IMR-90 (cell line): ENCODE results near the gene FOCAD. TPM values are rescaled to one million over a fixed set of nuclear protein-coding genes. Genes with fewer than 3 reads are reported as not detected.

Source experiments
- ATAC-seq: fragments of 200-7000 bp; cut with Tn5 transposase; 2 replicates; pipeline ENCODE4 v1.9.1; 2020; ENCODE audit warnings: low read depth, mild to moderate bottlenecking, moderate library complexity
- BruUV-seq: library from RNA; stranded (reverse); fragments of 400-500 nt; replicated peaks from 2 replicates; lab custom pipeline; 2021; lab: Mats Ljungman, UMichigan
- CTCF ChIA-PET: fragments of 300-600 bp; formaldehyde crosslinking; extraction: SDS; loops from one replicate; lab custom pipeline; 2021; ENCODE audit warnings: antibody characterized with exemption; lab: Yijun Ruan, JAX
- POLR2A ChIA-PET: fragments of 300-600 bp; sonication (Branson Sonifier 250); formaldehyde crosslinking; loops from one replicate; lab custom pipeline; 2022; ENCODE audit warnings: antibody characterized with exemption; ENCODE audit not compliant: unreplicated experiment; lab: Charles Lee
- DNase-seq: peaks from one replicate; pipeline ENCODE4 v3.0.0; 2013
- H2AFZ ChIP-seq: replicated peaks from 2 replicates; pipeline ENCODE3; 2013; ENCODE audit warnings: low read length, mild to moderate bottlenecking; ENCODE audit not compliant: poor library complexity
- H2AK5ac ChIP-seq: 2 replicates; pipeline ENCODE4 v1.6.1; 2013; ENCODE audit warnings: low read depth, low read length, inconsistent platforms
- H2AK9ac ChIP-seq: replicated peaks from 2 replicates; pipeline ENCODE3; 2013; ENCODE audit warnings: mild to moderate bottlenecking, low read depth, low read length, moderate library complexity; ENCODE audit not compliant: poor library complexity
- H2BK120ac ChIP-seq: 2 replicates; pipeline ENCODE4 v1.6.1; 2013; ENCODE audit warnings: low read depth, low read length, inconsistent platforms
- H2BK15ac ChIP-seq: 3 replicates; pipeline ENCODE4 v1.6.1; 2013; ENCODE audit warnings: low read depth, low read length, inconsistent platforms
- H2BK20ac ChIP-seq: 2 replicates; pipeline ENCODE4 v1.6.1; 2013; ENCODE audit warnings: low read depth, mild to moderate bottlenecking, inconsistent platforms, low read length, moderate library complexity
- H2BK5ac ChIP-seq: 2 replicates; pipeline ENCODE4 v1.6.1; 2013; ENCODE audit warnings: mild to moderate bottlenecking, low read depth, low read length, inconsistent platforms; ENCODE audit not compliant: poor library complexity, severe bottlenecking
- H3K14ac ChIP-seq: replicated peaks from 2 replicates; pipeline ENCODE4 v1.6.1; 2013; ENCODE audit warnings: low read depth, low read length, inconsistent platforms
- H3K18ac ChIP-seq: 2 replicates; pipeline ENCODE4 v1.6.1; 2013; ENCODE audit warnings: low read depth, low read length, control low read depth
- H3K23ac ChIP-seq: 2 replicates; pipeline ENCODE4 v1.6.1; 2013; ENCODE audit warnings: low read depth, low read length, inconsistent platforms
- H3K27ac ChIP-seq: 2 replicates; pipeline ENCODE4 v1.5.1; 2013; ENCODE audit warnings: mild to moderate bottlenecking, control low read depth, low read length; ENCODE audit not compliant: insufficient read depth
- H3K27me3 ChIP-seq: 2 replicates; pipeline ENCODE4 v1.6.1; 2013; ENCODE audit warnings: low read length; ENCODE audit not compliant: control insufficient read depth, insufficient read depth
- H3K36me3 ChIP-seq: 2 replicates; pipeline ENCODE4 v1.6.1; 2013; ENCODE audit warnings: low read length, mixed read lengths; ENCODE audit not compliant: control insufficient read depth, insufficient read depth
- H3K4ac ChIP-seq: 2 replicates; pipeline ENCODE4 v1.6.1; 2013; ENCODE audit warnings: low read depth, low read length, inconsistent platforms
- H3K4me1 ChIP-seq: 2 replicates; pipeline ENCODE4 v1.6.1; 2013; ENCODE audit warnings: low read length, mixed read lengths; ENCODE audit not compliant: control insufficient read depth, insufficient read depth
- H3K4me2 ChIP-seq: 2 replicates; pipeline ENCODE4 v1.6.1; 2013; ENCODE audit warnings: low read depth, mild to moderate bottlenecking, control low read depth, low read length, moderate library complexity
- H3K4me3 ChIP-seq: 2 replicates; pipeline ENCODE4 v1.5.1; 2013; ENCODE audit warnings: low read depth, mild to moderate bottlenecking, control low read depth, low read length, moderate library complexity; ENCODE audit not compliant: insufficient read depth
- H3K56ac ChIP-seq: 2 replicates; pipeline ENCODE4 v1.6.1; 2013; ENCODE audit warnings: low read length, inconsistent platforms; ENCODE audit not compliant: insufficient read depth; ENCODE audit errors: extremely low read depth
- H3K79me1 ChIP-seq, 2 experiments: 2 replicates each; pipeline ENCODE4 v1.6.1; 2013; ENCODE audit warnings: low read length in 2 of 2, inconsistent platforms in 1 of 2, low read depth in 1 of 2
- H3K9ac ChIP-seq: 2 replicates; pipeline ENCODE4 v1.6.1; 2013; ENCODE audit warnings: low read depth, low read length, control low read depth
- H3K9me1 ChIP-seq: 2 replicates; pipeline ENCODE4 v1.6.1; 2013; ENCODE audit warnings: low read length, inconsistent platforms; ENCODE audit not compliant: insufficient read depth
- H3K9me3 ChIP-seq: 2 replicates; pipeline ENCODE4 v1.6.1; 2013; ENCODE audit warnings: low read length; ENCODE audit not compliant: control insufficient read depth, insufficient read depth
- H4K20me1 ChIP-seq: 2 replicates; pipeline ENCODE4 v1.6.1; 2013; ENCODE audit warnings: low read length, inconsistent platforms; ENCODE audit not compliant: insufficient read depth
- H4K5ac ChIP-seq: 2 replicates; pipeline ENCODE4 v1.6.1; 2013; ENCODE audit warnings: mild to moderate bottlenecking, low read depth, low read length, control low read depth
- H4K8ac ChIP-seq, 2 experiments: 2 replicates each; pipeline ENCODE4 v1.6.1; 2013; ENCODE audit warnings: low read depth in 2 of 2, low read length in 2 of 2, control low read depth in 1 of 2, inconsistent platforms in 1 of 2
- H4K91ac ChIP-seq: 2 replicates; pipeline ENCODE4 v1.6.1; 2013; ENCODE audit warnings: low read depth, low read length, inconsistent platforms; ENCODE audit not compliant: insufficient read depth
- BHLHE40 ChIP-seq: fragments of 150-350 bp; IDR thresholded peaks from 2 replicates; pipeline ENCODE4 v1.6.1; 2016; ENCODE audit warnings: mild to moderate bottlenecking, low read depth, low read length
- CEBPB ChIP-seq: IDR thresholded peaks from 2 replicates; pipeline ENCODE4 v1.6.1; 2012; ENCODE audit warnings: low read depth, low read length, improper control_type of control experiment
- CHD1 ChIP-seq: IDR thresholded peaks from 2 replicates; pipeline ENCODE4 v1.6.1; 2012; ENCODE audit warnings: low read depth, low read length, improper control_type of control experiment
- FOS ChIP-seq: fragments of 150-350 bp; IDR thresholded peaks from 2 replicates; pipeline ENCODE4 v1.6.1; 2016; ENCODE audit warnings: low read depth, low read length
- MAFK ChIP-seq: IDR thresholded peaks from 2 replicates; pipeline ENCODE4 v1.6.1; 2012; ENCODE audit warnings: low read depth, low read length, improper control_type of control experiment
- MAZ ChIP-seq: IDR thresholded peaks from 2 replicates; pipeline ENCODE4 v1.6.1; 2012; ENCODE audit warnings: low read depth, mild to moderate bottlenecking, low read length, improper control_type of control experiment, moderate library complexity, borderline replicate concordance
- MXI1 ChIP-seq: IDR thresholded peaks from 2 replicates; pipeline ENCODE4 v1.6.1; 2012; ENCODE audit warnings: low read depth, mild to moderate bottlenecking, low read length, moderate library complexity, borderline replicate concordance
- NFE2L2 ChIP-seq: fragments of 150-350 bp; IDR thresholded peaks from 2 replicates; pipeline ENCODE4 v1.6.1; 2016; ENCODE audit warnings: low read depth, mild to moderate bottlenecking, low read length
- POLR2A ChIP-seq: IDR thresholded peaks from 2 replicates; pipeline ENCODE4 v1.6.1; 2012; ENCODE audit warnings: mild to moderate bottlenecking, low read depth, low read length
- RAD21 ChIP-seq: IDR thresholded peaks from 2 replicates; pipeline ENCODE4 v1.6.1; 2012; ENCODE audit warnings: low read length, improper control_type of control experiment
- RCOR1 ChIP-seq: IDR thresholded peaks from 2 replicates; pipeline ENCODE4 v1.6.1; 2012; ENCODE audit warnings: mild to moderate bottlenecking, low read length, improper control_type of control experiment; ENCODE audit not compliant: insufficient replicate concordance
- RFX5 ChIP-seq: IDR thresholded peaks from 2 replicates; pipeline ENCODE4 v1.8.0; 2012; ENCODE audit warnings: low read depth, mild to moderate bottlenecking, low read length, moderate library complexity
- SMC3 ChIP-seq: fragments of 150-350 bp; IDR thresholded peaks from 2 replicates; pipeline ENCODE4 v1.6.1; 2016; ENCODE audit warnings: low read depth, mild to moderate bottlenecking, antibody characterized with exemption, low read length, moderate library complexity
- USF2 ChIP-seq: fragments of 150-350 bp; IDR thresholded peaks from 2 replicates; pipeline ENCODE4 v1.6.1; 2017; ENCODE audit warnings: mild to moderate bottlenecking, antibody characterized with exemption, low read length, low read depth
- WGBS, 2 experiments: methylation state at CpG; one replicate each; pipeline versions ENCODE4 v1.1.5 to v1.1.7; 2013; ENCODE audit warnings: missing lambda C conversion rate in 2 of 2; ENCODE audit not compliant: insufficient read length in 1 of 2; ENCODE audit errors: extremely low coverage in 2 of 2; 5-methylcytosine and 5-hydroxymethylcytosine counted together
- dilution Hi-C: fragments of 300-500 bp; cut with HindIII; formaldehyde crosslinking; loops from one replicate; pipeline ENCODE4 v1.14.3; 2018; ENCODE audit warnings: low sequenced_read_pairs; ENCODE audit not compliant: unreplicated experiment
- in situ Hi-C: fragments of 300-500 bp; cut with MboI; formaldehyde crosslinking; loops from 3 replicates; pipeline ENCODE4 v1.14.3; 2019; ENCODE audit warnings: low sequenced_read_pairs, inconsistent platforms, mixed read lengths
- intact Hi-C: fragments of 100-400 bp; cut with micrococcal nuclease; formaldehyde crosslinking; loops from 2 replicates; pipeline ENCODE4 v1.10.0; 2022
- polyA plus RNA-seq, 3 experiments: library from polyadenylated mRNA; depleted of rRNA; stranded (reverse); fragments of >200 nt; gene quantifications; 2 replicates each; pipeline ENCODE4 v1.2.3, GENCODE V29; 2012; ENCODE audit warnings: low replicate concordance in 1 of 3
- total RNA-seq: library from RNA; depleted of rRNA; stranded (reverse); fragments of >200 nt; gene quantifications from 2 replicates; pipeline ENCODE4 v1.2.3, GENCODE V29; 2012
- TF ChIP-seq, protein P1 (sequence below): conservative IDR thresholded peaks from 2 replicates; pipeline ENCODE4 v1.5.1; 2012; ENCODE audit warnings: mild to moderate bottlenecking, low read depth, low read length, improper control_type of control experiment
- TF ChIP-seq, protein P2 (sequence below): fragments of 150-350 bp; IDR thresholded peaks from 2 replicates; pipeline ENCODE4 v1.6.1; 2016; ENCODE audit warnings: low read depth, mild to moderate bottlenecking, low read length, moderate library complexity, borderline replicate concordance

Gene FOCAD
- total and polyA plus RNA-seq, 2 of the 4 experiments (the other 2 are of a cell fraction) = 28.8 to 91.2 TPM

GRCh38 chr9:21015129-21015815 lies 331.2 kb downstream of the FOCAD start:
- Histone ChIP-seq H3K9me1 (0 out of 2 replicates have a peak, but pooled peaks cover 3% of the 10 kb centered on the region), H4K20me1 (no peaks in the 10 kb centered on the region), H2AK5ac (no peak overlapping the region), H3K27me3 (no peaks in the 10 kb centered on the region), H2AFZ (no peak overlapping the region), H2BK5ac (no peak overlapping the region), H3K4me2 (no peak overlapping the region), H2BK120ac (no peak overlapping the region), H3K23ac (no peak overlapping the region), H3K4ac (no peak overlapping the region), H3K18ac (no peak overlapping the region), H3K9me3 (no peaks in the 10 kb centered on the region), H4K91ac (no peak overlapping the region), H3K79me1 (no peaks in the 10 kb centered on the region), H4K8ac (no peak overlapping the region), H2BK15ac (no peak overlapping the region), H3K27ac (no peak overlapping the region), H2AK9ac (no peak overlapping the region), H3K36me3 (no peaks in the 10 kb centered on the region), H2BK20ac (no peak overlapping the region), H4K5ac (no peak overlapping the region), H3K4me3 (no peak overlapping the region), H3K56ac (no peak overlapping the region), H3K14ac (no peak overlapping the region), H3K4me1 (peaks cover 2% of the 10 kb centered on the region), H3K9ac (no peak overlapping the region)
- dilution Hi-C loops = no loop called here
- WGBS, 2 experiments = no CpG with 5 or more reads among the region's 5 CpGs
- in situ Hi-C loops = no loop called here
- DNase-seq (peak; percentile 34), ATAC-seq (no peak)
- TF ChIP-seq POLR2A (no peak), CHD1 (no peak), RAD21 (no peak), BHLHE40 (no peak), FOS (no peak), MXI1 (no peak), MAFK (no peak), SMC3 (no peak), MAZ (no peak), RCOR1 (no peak), RFX5 (no peak), USF2 (no peak), CEBPB (no peak), NFE2L2 (no peak)
- TF ChIP-seq, protein P1, sequence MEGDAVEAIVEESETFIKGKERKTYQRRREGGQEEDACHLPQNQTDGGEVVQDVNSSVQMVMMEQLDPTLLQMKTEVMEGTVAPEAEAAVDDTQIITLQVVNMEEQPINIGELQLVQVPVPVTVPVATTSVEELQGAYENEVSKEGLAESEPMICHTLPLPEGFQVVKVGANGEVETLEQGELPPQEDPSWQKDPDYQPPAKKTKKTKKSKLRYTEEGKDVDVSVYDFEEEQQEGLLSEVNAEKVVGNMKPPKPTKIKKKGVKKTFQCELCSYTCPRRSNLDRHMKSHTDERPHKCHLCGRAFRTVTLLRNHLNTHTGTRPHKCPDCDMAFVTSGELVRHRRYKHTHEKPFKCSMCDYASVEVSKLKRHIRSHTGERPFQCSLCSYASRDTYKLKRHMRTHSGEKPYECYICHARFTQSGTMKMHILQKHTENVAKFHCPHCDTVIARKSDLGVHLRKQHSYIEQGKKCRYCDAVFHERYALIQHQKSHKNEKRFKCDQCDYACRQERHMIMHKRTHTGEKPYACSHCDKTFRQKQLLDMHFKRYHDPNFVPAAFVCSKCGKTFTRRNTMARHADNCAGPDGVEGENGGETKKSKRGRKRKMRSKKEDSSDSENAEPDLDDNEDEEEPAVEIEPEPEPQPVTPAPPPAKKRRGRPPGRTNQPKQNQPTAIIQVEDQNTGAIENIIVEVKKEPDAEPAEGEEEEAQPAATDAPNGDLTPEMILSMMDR = no peak
- TF ChIP-seq, protein P2, sequence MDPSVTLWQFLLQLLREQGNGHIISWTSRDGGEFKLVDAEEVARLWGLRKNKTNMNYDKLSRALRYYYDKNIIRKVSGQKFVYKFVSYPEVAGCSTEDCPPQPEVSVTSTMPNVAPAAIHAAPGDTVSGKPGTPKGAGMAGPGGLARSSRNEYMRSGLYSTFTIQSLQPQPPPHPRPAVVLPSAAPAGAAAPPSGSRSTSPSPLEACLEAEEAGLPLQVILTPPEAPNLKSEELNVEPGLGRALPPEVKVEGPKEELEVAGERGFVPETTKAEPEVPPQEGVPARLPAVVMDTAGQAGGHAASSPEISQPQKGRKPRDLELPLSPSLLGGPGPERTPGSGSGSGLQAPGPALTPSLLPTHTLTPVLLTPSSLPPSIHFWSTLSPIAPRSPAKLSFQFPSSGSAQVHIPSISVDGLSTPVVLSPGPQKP = no peak
- intact Hi-C loops = no loop called here
- CTCF ChIA-PET = interaction anchor here (1.0 kb wide), 1 partner anchor 55 kb away, joined by 4 read pairs; no protein-coding TSS in a partner anchor
- POLR2A ChIA-PET = no interaction called here
- BruUV-seq = no TSS peak
